Osteoblast (primary cell): ENCODE measurements around the gene TAF1L. TPM values are rescaled to one million over a fixed set of nuclear protein-coding genes. Genes with fewer than 3 reads are reported as not detected.
A peak's percentile ranks its signal among the peaks of the same experiment; 100 is the strongest.

Experiments
- DNase-seq: peaks from one replicate; pipeline ENCODE4 v3.0.0; 2011; ENCODE audit warnings: low spot score, mixed read lengths; ENCODE audit not compliant: insufficient read length; ENCODE audit errors: missing footprints
- H2AFZ ChIP-seq: 2 replicates; pipeline ENCODE4 v1.6.0; 2011; ENCODE audit warnings: mild to moderate bottlenecking, low read length
- H3K27ac ChIP-seq: 2 replicates; pipeline ENCODE4 v1.5.1; 2011; ENCODE audit warnings: mild to moderate bottlenecking, low read depth, low read length, moderate library complexity
- H3K27me3 ChIP-seq: 2 replicates; pipeline ENCODE4 v1.6.0; 2012; ENCODE audit warnings: mild to moderate bottlenecking, control low read depth, inconsistent platforms, low read length, moderate library complexity; ENCODE audit not compliant: insufficient read depth
- H3K36me3 ChIP-seq: 2 replicates; pipeline ENCODE4 v1.5.1; 2011; ENCODE audit warnings: mild to moderate bottlenecking, low read length, control low read depth, moderate library complexity; ENCODE audit not compliant: insufficient read depth
- H3K4me1 ChIP-seq: 2 replicates; pipeline ENCODE4 v1.5.1; 2011; ENCODE audit warnings: mild to moderate bottlenecking, low read length, control low read depth, moderate library complexity; ENCODE audit not compliant: insufficient read depth
- H3K4me2 ChIP-seq: 2 replicates; pipeline ENCODE4 v1.6.0; 2011; ENCODE audit warnings: mild to moderate bottlenecking, low read length; ENCODE audit not compliant: insufficient read depth
- H3K4me3 ChIP-seq: fragments of 200-600 bp; sonication (generic); 3 replicates; pipeline ENCODE4 v1.5.1; 2012; ENCODE audit warnings: mild to moderate bottlenecking, low read length, inconsistent platforms; ENCODE audit not compliant: insufficient read depth
- H3K79me2 ChIP-seq: 2 replicates; pipeline ENCODE4 v1.6.0; 2012; ENCODE audit warnings: mild to moderate bottlenecking, low read length, control low read depth, inconsistent platforms; ENCODE audit not compliant: insufficient read depth
- H3K9me3 ChIP-seq: 2 replicates; pipeline ENCODE4 v1.5.1; 2011; ENCODE audit warnings: low read depth, low read length, control low read depth
- H4K20me1 ChIP-seq: 2 replicates; pipeline ENCODE4 v1.6.0; 2012; ENCODE audit warnings: mild to moderate bottlenecking, low read length, control low read depth; ENCODE audit not compliant: insufficient read depth
- total RNA-seq: library from RNA; depleted of rRNA; stranded (reverse); fragments of >200 nt; gene quantifications from 2 replicates; pipeline ENCODE4 v1.2.3, GENCODE V29; 2012
- TF ChIP-seq, protein P1 (sequence below): IDR thresholded peaks from 2 replicates; pipeline ENCODE4 v1.5.1; 2011; ENCODE audit warnings: mild to moderate bottlenecking, low read depth, low read length, moderate library complexity; ENCODE audit errors: extremely low read depth

TAF1L gene
- total RNA-seq, 1 donor, result not detected

DNA sequence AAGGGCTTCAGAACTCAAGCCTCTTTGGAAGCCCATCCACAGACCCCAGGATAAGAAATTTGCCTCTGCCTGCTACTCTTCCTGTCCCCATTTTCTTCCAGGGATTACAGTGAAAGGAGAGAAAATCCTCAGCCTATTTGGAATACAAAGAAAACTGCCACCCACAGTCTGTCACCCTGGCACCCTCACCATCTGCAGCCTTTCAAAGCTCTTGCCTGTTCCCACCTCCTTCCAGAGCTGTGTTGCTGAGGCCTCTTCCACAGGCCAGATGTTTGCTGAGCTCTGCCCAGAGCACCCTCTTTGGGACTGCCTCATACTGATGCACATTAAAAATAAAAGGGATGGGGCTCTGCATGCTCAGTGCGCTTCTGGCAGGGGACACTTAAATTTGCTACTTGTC, 35.9 kb upstream of the TAF1L start:
- Histone ChIP-seq H3K9me3 (no peaks in the 10 kb centered on the region), H3K4me1 (peaks cover 5% of the 10 kb centered on the region), H3K36me3 (no peaks in the 10 kb centered on the region), H3K27ac (no peak overlapping the region), H2AFZ (no peak overlapping the region), H3K79me2 (no peaks in the 10 kb centered on the region), H4K20me1 (no peaks in the 10 kb centered on the region), H3K4me2 (no peak overlapping the region), H3K4me3 (no peak overlapping the region), H3K27me3 (no peaks in the 10 kb centered on the region)
- TF ChIP-seq, protein P1, sequence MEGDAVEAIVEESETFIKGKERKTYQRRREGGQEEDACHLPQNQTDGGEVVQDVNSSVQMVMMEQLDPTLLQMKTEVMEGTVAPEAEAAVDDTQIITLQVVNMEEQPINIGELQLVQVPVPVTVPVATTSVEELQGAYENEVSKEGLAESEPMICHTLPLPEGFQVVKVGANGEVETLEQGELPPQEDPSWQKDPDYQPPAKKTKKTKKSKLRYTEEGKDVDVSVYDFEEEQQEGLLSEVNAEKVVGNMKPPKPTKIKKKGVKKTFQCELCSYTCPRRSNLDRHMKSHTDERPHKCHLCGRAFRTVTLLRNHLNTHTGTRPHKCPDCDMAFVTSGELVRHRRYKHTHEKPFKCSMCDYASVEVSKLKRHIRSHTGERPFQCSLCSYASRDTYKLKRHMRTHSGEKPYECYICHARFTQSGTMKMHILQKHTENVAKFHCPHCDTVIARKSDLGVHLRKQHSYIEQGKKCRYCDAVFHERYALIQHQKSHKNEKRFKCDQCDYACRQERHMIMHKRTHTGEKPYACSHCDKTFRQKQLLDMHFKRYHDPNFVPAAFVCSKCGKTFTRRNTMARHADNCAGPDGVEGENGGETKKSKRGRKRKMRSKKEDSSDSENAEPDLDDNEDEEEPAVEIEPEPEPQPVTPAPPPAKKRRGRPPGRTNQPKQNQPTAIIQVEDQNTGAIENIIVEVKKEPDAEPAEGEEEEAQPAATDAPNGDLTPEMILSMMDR, result no peak
- peak; percentile 21 for DNase-seq

GRCh38 chr9:32665101-32665500, 29.6 kb upstream of the TAF1L start:
- Histone ChIP-seq H3K4me2 (no peak overlapping the region), H3K4me3 (no peak overlapping the region), H3K36me3 (no peaks in the 10 kb centered on the region), H2AFZ (no peak overlapping the region), H4K20me1 (no peaks in the 10 kb centered on the region), H3K27ac (no peak overlapping the region), H3K9me3 (no peaks in the 10 kb centered on the region), H3K27me3 (no peaks in the 10 kb centered on the region), H3K4me1 (no peaks in the 10 kb centered on the region), H3K79me2 (no peaks in the 10 kb centered on the region)
- DNase-seq, result no peak
- TF ChIP-seq, protein P1, result no peak

GRCh38 chr9:32663741-32664140, 28.3 kb upstream of the TAF1L start:
- TF ChIP-seq, protein P1, result no peak
- no peak for DNase-seq

GRCh38 chr9:32647671-32648070, 12.2 kb upstream of the TAF1L start:
- Histone ChIP-seq H3K27me3 (no peaks in the 10 kb centered on the region), H4K20me1 (no peaks in the 10 kb centered on the region), H3K4me1 (peaks cover 6% of the 10 kb centered on the region), H3K27ac (no peak overlapping the region), H3K4me2 (no peak overlapping the region), H2AFZ (no peak overlapping the region), H3K36me3 (no peaks in the 10 kb centered on the region), H3K79me2 (no peaks in the 10 kb centered on the region), H3K9me3 (no peaks in the 10 kb centered on the region), H3K4me3 (no peak overlapping the region)
- TF ChIP-seq, protein P1, result no peak
- DNase-seq, result no peak

More at GRCh38 chr9:32663741-32664140, 28.3 kb upstream of the TAF1L start:
- H4K20me1 ChIP-seq, result no peaks in the 10 kb centered on the region
- H3K9me3 ChIP-seq, result no peaks in the 10 kb centered on the region
- H3K27me3 ChIP-seq, result no peaks in the 10 kb centered on the region
- no peaks in the 10 kb centered on the region for H3K79me2 ChIP-seq
- H2AFZ ChIP-seq, result no peak overlapping the region
- no peaks in the 10 kb centered on the region for H3K36me3 ChIP-seq
- H3K4me1 ChIP-seq, result no peaks in the 10 kb centered on the region
- no peak overlapping the region for H3K27ac ChIP-seq
- no peak overlapping the region for H3K4me3 ChIP-seq
- H3K4me2 ChIP-seq, result no peak overlapping the region
